Loucy (cell line): ENCODE data around the gene GALNT10.

Source experiments
- H2AFZ ChIP-seq: fragments of 200-600 bp; sonication (generic); 2 replicates; pipeline ENCODE4 v1.6.0; 2016; ENCODE audit warnings: antibody characterized with exemption, mild to moderate bottlenecking, low read length, moderate library complexity
- H3F3A ChIP-seq: fragments of 200-600 bp; 2 replicates; pipeline ENCODE4 v1.6.0; 2016; ENCODE audit warnings: antibody characterized with exemption, low read depth, mild to moderate bottlenecking
- H3K27me3 ChIP-seq: fragments of 200-600 bp; sonication (generic); 2 replicates; pipeline ENCODE4 v1.6.1; 2014; ENCODE audit warnings: low read length, mild to moderate bottlenecking; ENCODE audit not compliant: insufficient read depth, poor library complexity, severe bottlenecking
- H3K36me3 ChIP-seq: fragments of 200-600 bp; sonication (generic); 2 replicates; pipeline ENCODE4 v1.6.1; 2016; ENCODE audit warnings: low read length; ENCODE audit not compliant: insufficient read depth
- H3K4me1 ChIP-seq: fragments of 200-600 bp; sonication (generic); 2 replicates; pipeline ENCODE4 v1.5.1; 2014; ENCODE audit warnings: low read length, mild to moderate bottlenecking; ENCODE audit not compliant: insufficient read depth, poor library complexity, severe bottlenecking
- H3K4me2 ChIP-seq: fragments of 200-600 bp; sonication (generic); 2 replicates; pipeline ENCODE4 v1.6.0; 2014; ENCODE audit warnings: antibody characterized with exemption, low read length, low read depth, mild to moderate bottlenecking; ENCODE audit not compliant: poor library complexity, severe bottlenecking
- H3K4me3 ChIP-seq: fragments of 200-600 bp; sonication (generic); 2 replicates; pipeline ENCODE4 v1.5.1; 2014; ENCODE audit warnings: low read length, mild to moderate bottlenecking, mixed read lengths; ENCODE audit not compliant: poor library complexity, severe bottlenecking
- H3K79me2 ChIP-seq: fragments of 200-600 bp; sonication (generic); 2 replicates; pipeline ENCODE4 v1.6.1; 2014; ENCODE audit warnings: low read length; ENCODE audit not compliant: insufficient read depth
- H3K9ac ChIP-seq: fragments of 200-600 bp; sonication (generic); 2 replicates; pipeline ENCODE4 v1.6.0; 2014; ENCODE audit warnings: mild to moderate bottlenecking, low read depth, low read length, moderate library complexity; ENCODE audit not compliant: poor library complexity, severe bottlenecking
- H3K9me2 ChIP-seq: fragments of 200-600 bp; sonication (generic); replicated peaks from 2 replicates; pipeline ENCODE4 v1.6.1; 2016; ENCODE audit warnings: low read depth, low read length, mixed read lengths
- H3K9me3 ChIP-seq: fragments of 200-600 bp; sonication (generic); 2 replicates; pipeline ENCODE4 v1.6.1; 2014; ENCODE audit warnings: mild to moderate bottlenecking, antibody characterized with exemption, low read length, low read depth; ENCODE audit not compliant: insufficient read depth
- H4K20me1 ChIP-seq: fragments of 200-600 bp; sonication (generic); 2 replicates; pipeline ENCODE4 v1.6.0; 2014; ENCODE audit warnings: antibody characterized with exemption, low read length, mild to moderate bottlenecking; ENCODE audit not compliant: insufficient read depth, poor library complexity, severe bottlenecking
- EZH2phosphoT487 ChIP-seq: fragments of 200-600 bp; IDR thresholded peaks from 2 replicates; pipeline ENCODE4 v1.6.1; 2018; ENCODE audit warnings: antibody characterized with exemption, mild to moderate bottlenecking, moderate library complexity, borderline replicate concordance
- TF ChIP-seq, protein P1 (sequence below): fragments of 200-600 bp; sonication (generic); conservative IDR thresholded peaks from 2 replicates; pipeline ENCODE4 v1.5.1; 2014; ENCODE audit warnings: mild to moderate bottlenecking, antibody characterized with exemption, low read length

Gene GALNT10

DNA sequence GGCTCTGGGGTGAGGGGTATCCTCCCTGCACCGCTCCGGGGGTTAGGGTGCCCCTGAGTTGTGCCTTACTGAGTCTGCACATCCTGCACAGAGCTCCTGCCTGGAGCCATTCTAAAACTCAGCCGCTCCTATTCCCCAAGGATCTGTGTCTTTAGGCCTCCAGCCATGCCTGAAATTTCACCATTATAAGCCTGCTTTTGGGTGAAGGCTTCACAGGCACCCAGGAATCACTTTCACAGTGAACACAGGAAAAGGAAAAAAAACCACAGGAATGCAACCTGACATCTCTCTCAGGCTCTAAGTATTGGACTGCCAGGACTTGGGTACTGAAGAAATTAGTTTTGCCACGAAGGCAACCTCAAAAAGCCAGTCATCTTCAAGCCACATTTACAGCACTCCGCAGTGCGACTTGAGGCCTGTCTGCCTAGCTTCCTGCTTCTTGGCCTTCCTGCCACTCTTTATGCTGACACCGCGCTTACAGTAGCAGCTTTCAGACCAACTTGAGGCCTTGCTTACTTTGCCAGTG lies 30.9 kb downstream of the GALNT10 start:
- Histone ChIP-seq H3K4me1 (peaks cover 26% of the 10 kb centered on the region), H3K4me3 (no peak overlapping the region), H3K9me3 (no peaks in the 10 kb centered on the region), H3K36me3 (no peaks in the 10 kb centered on the region), H2AFZ (peak overlapping the region; percentile 80), H3K79me2 (no peaks in the 10 kb centered on the region), H3K4me2 (peak overlapping the region; percentile 51), H3K9me2 (no peaks in the 10 kb centered on the region), H4K20me1 (no peaks in the 10 kb centered on the region), H3K27me3 (no peaks in the 10 kb centered on the region), H3K9ac (peak overlapping the region; percentile 66), H3F3A (no peaks in the 10 kb centered on the region)
- TF ChIP-seq EZH2phosphoT487 = no peak

DNA sequence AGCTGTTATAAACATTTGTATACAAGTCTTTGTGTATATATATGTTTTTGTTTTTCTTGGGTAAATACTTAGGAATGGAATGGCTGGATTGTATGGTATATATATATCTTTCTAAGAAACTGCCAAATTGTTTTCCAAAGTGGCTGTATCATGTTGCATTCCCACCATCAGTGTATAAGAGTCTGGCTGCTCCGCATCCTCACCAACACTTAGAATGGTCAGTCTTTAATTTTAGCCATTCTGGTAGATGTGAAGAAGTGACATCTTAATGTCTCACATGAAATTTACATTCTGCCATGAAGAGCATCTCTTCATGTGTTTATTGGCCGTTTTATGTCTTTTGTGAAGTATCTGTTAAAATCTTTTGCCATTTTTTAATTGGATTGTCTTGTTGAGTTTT lies 31.9 kb downstream of the GALNT10 start:
- no peaks in the 10 kb centered on the region for H3K79me2 ChIP-seq
- H3K9ac ChIP-seq = peak overlapping the region; percentile 66
- no peak overlapping the region for H3K4me3 ChIP-seq
- H3K9me3 ChIP-seq = no peaks in the 10 kb centered on the region; the same call in 1 of the 2 replicates
- no peaks in the 10 kb centered on the region for H4K20me1 ChIP-seq
- H3K4me1 ChIP-seq = peaks cover 20% of the 10 kb centered on the region
- H3F3A ChIP-seq = no peaks in the 10 kb centered on the region
- H3K36me3 ChIP-seq = no peaks in the 10 kb centered on the region
- no peak overlapping the region for H2AFZ ChIP-seq
- TF ChIP-seq EZH2phosphoT487 = no peak
- TF ChIP-seq, protein P1, sequence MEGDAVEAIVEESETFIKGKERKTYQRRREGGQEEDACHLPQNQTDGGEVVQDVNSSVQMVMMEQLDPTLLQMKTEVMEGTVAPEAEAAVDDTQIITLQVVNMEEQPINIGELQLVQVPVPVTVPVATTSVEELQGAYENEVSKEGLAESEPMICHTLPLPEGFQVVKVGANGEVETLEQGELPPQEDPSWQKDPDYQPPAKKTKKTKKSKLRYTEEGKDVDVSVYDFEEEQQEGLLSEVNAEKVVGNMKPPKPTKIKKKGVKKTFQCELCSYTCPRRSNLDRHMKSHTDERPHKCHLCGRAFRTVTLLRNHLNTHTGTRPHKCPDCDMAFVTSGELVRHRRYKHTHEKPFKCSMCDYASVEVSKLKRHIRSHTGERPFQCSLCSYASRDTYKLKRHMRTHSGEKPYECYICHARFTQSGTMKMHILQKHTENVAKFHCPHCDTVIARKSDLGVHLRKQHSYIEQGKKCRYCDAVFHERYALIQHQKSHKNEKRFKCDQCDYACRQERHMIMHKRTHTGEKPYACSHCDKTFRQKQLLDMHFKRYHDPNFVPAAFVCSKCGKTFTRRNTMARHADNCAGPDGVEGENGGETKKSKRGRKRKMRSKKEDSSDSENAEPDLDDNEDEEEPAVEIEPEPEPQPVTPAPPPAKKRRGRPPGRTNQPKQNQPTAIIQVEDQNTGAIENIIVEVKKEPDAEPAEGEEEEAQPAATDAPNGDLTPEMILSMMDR = no peak
- H3K9me2 ChIP-seq = no peaks in the 10 kb centered on the region
- no peak overlapping the region for H3K4me2 ChIP-seq
- no peaks in the 10 kb centered on the region for H3K27me3 ChIP-seq

DNA sequence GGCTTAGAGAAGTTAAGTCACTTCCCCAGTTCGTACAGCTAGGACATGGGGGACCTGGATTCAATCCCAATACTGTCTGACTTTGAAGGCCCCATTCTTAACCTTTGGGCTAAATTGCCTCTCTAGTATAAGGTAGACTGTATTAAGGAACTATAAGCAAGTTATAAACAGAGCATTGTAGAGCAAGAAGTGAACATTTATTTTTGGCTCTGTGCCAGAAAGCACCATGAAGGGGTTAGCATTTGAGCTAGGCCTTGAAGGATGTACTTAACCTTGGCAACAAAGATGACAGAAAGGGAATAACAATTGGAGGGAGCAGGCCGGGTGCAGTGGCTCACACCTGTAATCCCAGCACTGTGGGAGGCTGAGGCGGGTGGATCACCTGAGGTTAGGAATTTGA lies 32.8 kb downstream of the GALNT10 start:
- no peaks in the 10 kb centered on the region for H3K27me3 ChIP-seq
- H3K9me2 ChIP-seq = no peaks in the 10 kb centered on the region
- H4K20me1 ChIP-seq = no peaks in the 10 kb centered on the region
- H3K9ac ChIP-seq = no peak overlapping the region
- no peaks in the 10 kb centered on the region for H3K79me2 ChIP-seq
- no peak for TF ChIP-seq EZH2phosphoT487
- TF ChIP-seq, protein P1 = no peak
- no peaks in the 10 kb centered on the region; the same call in 1 of the 2 replicates for H3K9me3 ChIP-seq
- H3K36me3 ChIP-seq = no peaks in the 10 kb centered on the region
- no peak overlapping the region for H3K4me3 ChIP-seq
- peaks cover 17% of the 10 kb centered on the region for H3K4me1 ChIP-seq
- no peaks in the 10 kb centered on the region for H3F3A ChIP-seq
- no peak overlapping the region for H2AFZ ChIP-seq
- H3K4me2 ChIP-seq = no peak overlapping the region

DNA sequence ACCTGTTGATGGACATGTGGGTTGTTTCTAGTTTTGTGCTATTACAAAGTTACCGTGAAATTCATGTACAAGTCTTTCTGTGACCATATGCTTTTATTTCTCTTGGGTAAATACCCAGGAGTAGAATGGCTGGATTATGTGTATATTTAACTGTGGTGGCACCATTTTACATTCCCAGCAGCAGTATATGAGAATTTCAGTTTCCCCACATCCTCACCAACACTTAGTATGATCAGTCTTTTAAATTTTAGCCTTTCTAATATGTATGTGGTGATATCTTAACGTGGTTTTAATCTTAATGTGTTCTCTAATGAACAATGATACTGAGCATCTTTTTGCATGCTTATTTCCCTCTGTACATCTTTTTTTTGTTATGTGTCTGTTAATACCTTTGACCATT lies 36.6 kb downstream of the GALNT10 start:
- Histone ChIP-seq H3K4me2 (no peak overlapping the region), H3K9ac (no peak overlapping the region), H3K36me3 (no peaks in the 10 kb centered on the region), H3K9me3 (no peaks in the 10 kb centered on the region; the same call in 1 of the 2 replicates), H3K9me2 (no peaks in the 10 kb centered on the region), H4K20me1 (no peaks in the 10 kb centered on the region), H2AFZ (no peak overlapping the region), H3F3A (no peaks in the 10 kb centered on the region), H3K79me2 (no peaks in the 10 kb centered on the region), H3K27me3 (no peaks in the 10 kb centered on the region), H3K4me1 (peaks cover 8% of the 10 kb centered on the region), H3K4me3 (no peak overlapping the region)
- no peak for TF ChIP-seq EZH2phosphoT487
- TF ChIP-seq, protein P1 = no peak
